Nucleus accumbens (tissue), 56 donors: ENCODE results near the gene STPG2.
"Not testable (repeated sequence)": the region's sequence is repeated elsewhere in the genome, so short reads cannot be mapped to it uniquely, and the experiment has no call there.

ENCODE experiments used
- DNase-seq, 56 donors: peaks; one replicate each; lab custom pipeline; 2025; lab: John Stamatoyannopoulos, UW

STPG2 gene

DNA sequence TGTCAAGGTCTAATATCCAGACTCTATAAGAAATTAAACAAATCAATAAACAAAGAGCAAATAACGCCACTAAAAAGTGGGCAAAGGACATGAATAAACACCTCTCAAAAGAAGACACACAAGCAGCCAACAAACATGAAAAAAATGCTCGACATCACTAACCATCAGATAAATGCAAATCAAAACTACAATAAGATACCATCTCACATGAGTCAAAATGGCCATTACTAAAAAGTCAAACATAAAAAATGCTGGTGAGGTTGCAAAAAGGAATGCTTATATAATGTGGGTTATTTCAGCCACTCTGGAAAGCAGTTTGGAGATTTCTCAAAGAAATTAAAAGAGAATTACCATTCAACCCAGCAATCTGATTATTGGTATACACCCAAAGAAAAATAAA lies 481.1 kb downstream of the STPG2 start:
- DNase-seq = no peak

DNA sequence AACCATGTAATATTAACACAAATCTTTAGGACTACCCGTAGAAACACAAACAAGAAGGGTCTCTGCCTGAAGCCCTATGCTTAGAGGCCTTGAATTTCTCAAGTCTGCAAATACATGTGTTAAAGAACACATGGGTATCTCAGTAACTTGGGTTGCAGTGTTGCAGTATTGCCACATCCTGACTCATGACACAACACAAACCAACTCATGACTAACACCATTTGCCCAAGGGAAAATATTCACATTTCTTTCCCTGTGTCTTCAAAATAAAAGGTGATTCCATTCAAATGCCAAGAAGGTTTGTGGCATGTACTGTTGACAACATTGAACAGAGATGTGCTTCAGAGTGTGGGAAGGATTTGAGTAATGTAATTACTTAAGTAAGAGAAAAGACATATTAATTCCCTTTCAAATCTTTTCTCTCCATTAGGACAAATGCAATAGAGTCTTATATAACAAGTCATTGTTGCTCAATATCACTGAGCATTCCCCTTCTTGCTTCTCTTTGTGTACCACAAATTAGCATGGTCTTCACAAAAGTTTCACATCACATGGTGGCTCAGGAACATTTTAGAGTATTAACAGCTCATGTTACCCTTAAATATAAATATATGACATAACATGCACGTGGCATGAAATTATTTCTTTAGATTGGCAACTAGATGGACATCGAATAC lies 487.1 kb downstream of the STPG2 start:
- DNase-seq = no peak

DNA sequence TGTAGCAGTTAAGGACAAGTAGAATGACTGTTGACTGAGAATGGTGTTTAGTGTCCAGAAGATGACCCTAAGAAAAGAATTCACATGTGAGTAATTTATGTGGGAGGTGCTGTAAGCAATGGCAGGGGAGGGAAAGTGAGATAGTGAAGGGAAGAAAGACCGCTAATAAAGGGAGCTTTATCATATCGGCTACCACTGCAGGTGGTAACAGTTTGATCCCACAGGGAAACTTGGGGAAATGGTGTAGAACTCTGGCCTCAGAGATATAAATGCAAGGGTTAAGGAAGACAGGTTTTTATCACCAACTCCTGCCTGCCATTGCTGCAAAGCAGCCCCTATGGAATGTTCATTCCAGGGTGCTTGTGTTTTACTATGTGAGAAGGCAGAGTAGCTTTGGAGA lies 489.6 kb downstream of the STPG2 start:
- no peak for DNase-seq

DNA sequence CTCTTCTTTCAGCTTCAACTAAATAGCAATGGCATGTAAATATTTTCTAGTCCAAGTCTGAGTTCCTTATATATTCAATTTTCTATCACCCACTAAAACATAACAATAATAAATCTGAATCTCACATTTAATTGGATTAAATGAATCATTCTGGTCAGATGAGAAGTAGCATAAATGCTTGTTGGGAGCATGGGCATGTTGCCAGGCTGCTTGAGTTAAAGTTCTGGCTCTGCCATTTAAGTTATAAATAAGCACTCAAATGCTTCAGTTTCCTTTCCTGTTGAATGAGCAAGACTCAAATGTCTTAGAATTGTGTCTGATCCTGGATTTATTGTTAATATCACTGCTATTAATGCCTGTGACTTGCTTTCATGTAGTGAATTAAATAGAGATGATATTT lies 496.3 kb downstream of the STPG2 start:
- DNase-seq = no peak

DNA sequence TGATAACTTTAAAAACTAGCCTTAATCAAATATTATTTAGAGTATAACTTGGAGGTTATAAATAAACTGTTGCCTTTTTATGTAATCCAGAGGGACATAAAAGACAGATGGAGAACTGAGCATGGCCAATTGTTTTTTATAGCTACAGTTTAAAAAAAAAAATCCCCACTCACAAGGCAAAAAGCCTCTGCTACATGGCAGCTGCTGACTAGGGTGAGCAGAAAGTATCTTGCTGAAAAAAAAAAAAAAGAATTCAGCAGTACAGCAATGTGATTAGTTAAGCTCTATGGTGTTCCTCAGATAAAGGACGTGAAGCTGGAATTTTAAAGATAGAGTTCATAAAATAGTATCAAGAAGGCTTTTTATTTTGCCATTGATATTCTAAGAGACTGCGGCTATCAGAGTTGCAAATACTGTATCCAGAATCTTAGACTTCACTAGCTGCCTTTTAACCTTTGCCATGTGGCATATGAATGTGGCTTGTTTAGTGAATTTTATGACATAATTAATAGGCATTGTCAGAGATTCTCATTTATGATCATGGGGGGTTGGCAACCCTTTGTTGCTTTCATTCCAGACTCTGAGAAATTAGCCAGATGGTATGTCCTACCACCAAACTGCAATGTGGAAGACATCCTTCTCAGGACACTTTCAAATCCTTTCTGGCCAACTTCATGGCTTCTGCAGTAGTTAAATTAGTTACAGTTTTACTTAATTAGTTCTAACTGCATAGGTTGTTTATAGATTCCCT lies 498.0 kb downstream of the STPG2 start:
- DNase-seq = no peak

DNA sequence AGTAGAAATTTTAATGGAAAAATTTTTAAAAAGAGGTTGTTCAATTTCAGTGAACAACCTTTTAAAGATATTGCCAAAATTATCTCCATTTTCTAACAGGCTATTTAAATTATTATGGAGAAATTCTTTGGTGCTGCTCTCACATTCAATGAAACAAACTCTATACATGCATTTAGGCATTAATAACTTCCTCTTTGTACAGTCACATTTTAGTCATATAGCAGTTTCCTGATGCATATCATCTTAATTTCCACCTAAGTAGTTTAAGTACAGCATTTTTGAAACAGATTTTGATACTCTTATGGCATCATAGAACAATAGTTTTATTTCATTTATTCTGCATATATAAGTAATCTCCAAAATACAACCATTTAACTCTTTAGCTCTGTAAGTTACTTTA lies 500.1 kb downstream of the STPG2 start:
- no peak for DNase-seq

DNA sequence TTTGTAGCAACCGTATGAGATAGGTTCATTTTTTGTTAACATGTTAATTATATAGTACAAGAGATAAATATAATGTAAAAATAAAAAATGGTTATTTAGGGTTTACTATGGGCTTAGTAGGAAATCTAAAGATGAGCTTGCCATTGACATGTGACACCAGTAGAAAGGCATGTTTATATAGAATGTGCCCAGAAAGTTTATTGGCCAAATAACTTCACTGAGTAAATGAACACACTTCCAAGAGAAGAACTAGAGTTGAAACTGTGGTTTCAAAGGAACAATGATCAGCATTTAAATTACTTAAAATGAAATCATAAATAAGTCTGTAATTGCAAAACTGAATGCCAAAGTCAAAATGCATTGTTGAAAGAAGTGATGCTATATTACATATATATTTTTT lies 503.3 kb downstream of the STPG2 start:
- no peak for DNase-seq

DNA sequence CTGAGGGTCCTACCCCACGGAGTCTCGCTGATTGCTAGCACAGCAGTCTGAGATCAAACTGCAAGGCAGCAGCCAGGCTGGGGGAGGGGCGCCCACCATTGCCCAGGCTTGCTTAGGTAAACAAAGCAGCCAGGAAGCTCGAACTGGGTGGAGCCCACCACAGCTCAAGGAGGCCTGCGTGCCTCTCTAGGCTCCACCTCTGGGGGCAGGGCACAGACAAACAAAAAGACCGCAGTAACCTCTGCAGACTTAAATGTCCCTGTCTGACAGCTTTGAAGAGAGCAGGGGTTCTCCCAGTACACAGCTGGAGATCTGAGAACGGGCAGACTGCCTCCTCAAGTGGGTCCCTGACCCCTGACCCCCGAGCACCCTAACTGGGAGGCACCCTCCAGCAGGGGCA lies 509.4 kb downstream of the STPG2 start:
- DNase-seq = not testable (repeated sequence)

DNA sequence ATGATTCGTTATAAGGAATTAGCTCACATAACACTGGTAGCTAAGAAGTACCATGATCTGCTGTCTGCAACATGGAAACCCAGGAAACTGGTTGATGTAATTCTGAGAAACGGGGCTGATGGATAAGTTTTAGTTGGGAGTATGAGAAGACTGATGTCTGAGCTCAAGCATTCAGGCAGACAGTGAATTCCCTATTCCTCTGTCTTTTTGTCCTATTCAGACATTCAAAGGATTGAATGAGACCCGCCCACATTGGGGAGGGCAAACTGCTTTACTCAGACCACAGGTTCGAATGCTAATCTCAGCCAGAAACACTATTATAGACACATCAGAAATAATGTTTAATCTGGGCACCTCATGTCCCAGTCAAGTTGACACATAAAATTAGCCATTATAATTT lies 515.5 kb downstream of the STPG2 start:
- no peak for DNase-seq

DNA sequence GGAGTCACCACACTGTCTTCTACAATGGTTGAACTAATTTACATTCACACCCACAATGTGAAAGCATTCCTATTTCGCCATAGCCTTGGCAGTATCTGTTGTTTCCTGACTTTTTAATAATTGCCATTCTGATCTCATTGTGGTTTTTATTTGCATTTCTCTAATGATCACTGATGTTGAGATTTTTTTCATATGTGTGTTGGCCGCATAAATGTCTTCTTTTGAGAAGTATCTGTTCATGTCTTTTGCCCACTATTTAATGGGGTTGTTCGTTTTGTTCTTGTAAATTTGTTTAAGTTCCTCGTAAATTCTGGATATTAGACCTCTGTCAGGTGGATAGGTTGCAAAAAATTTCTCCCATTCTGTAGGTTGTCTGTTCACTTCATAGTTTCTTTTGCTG lies 519.1 kb downstream of the STPG2 start:
- DNase-seq = no peak

DNA sequence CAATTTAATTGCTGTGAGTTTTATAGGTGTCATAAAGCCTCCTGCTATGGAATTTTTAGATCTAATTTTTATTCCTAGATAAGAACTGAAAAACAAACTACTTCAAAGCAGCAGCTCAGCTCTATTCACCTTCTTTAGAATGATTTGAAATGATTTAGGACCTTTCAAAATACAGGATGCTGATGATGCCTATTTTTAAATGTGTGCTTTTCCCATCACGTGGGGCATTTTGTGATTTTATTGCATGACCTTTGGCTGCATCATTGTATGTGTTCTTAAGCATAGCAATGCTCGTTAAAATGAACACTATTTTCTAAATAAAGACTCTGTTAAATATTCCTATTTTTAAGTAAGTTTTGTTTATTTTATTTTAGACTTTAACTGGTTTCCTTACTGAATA lies 537.3 kb downstream of the STPG2 start:
- no peak for DNase-seq

DNA sequence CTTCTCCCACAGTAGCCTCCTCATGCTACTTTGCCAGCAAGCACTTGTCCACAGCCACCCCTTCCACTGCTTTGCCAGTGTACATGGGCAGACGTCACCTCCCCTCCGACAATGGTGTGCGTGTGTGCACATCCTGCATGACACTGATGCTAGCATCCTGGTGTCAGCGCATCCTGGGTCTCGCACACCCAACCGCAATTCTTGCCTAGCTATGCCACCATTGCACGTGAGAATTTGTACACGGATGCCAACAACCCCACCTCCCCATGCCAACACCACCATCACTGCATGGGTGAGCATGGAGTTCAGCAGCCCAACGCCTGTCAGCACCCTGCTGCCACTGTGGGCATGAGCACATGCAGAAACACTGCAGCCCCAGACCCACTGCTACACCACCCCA lies 550.0 kb downstream of the STPG2 start:
- peak in 1 of 56 donors; percentile 0 for DNase-seq

DNA sequence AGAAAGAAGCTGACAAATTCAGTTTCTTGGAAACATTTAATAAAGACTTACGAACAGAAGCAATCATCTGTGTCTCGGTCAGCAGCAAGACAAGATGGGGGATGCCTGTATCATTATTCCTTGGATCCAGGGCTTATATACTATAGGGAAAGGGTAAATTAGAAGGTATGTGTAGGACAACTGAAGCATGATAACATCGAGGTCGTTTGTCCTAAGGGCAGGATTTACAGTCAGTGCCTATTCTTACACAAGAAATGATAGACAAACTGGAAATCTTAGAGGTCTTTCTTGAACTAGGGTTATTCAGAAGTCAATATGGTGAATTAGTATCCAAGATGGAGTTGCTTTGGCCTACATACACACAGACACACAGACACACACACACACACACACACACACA lies 553.0 kb downstream of the STPG2 start:
- no peak for DNase-seq

DNA sequence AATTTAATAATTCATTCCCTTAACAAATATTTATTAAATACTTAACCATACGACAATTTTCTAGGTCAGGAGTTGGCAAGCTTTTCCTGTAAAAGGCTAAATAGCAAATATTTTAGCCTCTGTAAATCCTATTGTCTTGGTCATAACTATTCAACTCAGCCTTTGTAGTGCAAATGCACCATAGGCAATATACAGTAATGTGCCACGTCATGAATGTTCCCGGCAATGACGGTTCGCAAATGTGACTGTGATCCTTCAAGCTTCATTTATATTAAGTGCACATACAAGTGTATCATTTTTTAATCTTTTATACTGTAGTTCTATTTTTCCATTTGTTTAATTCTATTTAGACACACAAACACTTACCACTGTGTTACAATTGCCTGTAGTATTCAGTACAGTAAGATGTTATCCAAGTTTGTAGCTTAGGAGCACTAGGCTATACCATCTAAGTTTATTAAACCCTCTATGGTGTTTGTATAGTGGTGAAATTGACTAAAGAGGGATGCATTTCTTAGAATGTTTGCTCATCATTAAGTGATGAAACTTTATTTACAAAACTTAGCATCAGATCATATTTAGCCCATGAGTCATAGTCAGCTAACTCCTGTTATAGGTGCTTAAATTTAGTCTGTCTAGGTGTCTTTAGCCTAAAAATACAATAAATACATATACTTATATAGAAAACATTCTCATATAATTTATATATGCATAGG lies 553.6 kb downstream of the STPG2 start:
- DNase-seq = no peak

DNA sequence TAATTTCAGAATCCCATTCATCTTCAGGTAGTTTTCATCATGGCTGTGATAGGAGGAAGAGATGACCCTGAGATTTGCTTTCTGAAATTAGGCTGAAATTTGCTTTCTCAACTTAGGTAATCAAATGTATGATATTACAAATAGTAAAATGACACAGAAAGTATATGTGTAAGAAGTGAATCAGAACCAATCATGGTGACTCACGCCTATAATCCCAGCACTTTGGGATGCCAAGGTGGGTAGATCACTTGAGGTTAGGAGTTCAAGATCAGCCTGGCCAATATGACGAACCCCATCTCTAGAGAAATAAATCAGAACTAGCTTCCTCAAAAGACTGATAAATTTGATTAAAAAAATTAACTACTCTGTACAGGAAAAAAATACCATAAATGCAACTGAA lies 555.4 kb downstream of the STPG2 start:
- no peak for DNase-seq

DNA sequence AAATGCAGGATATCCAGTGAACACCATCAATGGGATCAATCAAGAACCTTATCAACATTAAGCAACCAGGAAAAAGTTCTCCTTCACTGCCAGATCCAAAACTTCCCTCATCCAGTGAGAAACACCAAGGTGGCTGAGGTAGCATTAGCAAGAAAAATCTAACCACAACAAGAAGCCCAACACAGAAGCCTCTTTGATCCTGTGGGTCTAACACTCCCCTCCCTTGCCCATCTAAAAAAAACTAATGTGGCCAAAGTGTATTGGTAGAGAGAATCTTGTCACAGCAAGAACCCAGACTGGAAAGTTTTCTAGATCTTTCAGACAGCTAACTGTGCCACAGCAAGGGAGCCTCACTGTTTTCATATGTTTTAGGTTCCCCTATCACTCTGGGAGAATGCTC lies 558.0 kb downstream of the STPG2 start:
- no peak for DNase-seq

DNA sequence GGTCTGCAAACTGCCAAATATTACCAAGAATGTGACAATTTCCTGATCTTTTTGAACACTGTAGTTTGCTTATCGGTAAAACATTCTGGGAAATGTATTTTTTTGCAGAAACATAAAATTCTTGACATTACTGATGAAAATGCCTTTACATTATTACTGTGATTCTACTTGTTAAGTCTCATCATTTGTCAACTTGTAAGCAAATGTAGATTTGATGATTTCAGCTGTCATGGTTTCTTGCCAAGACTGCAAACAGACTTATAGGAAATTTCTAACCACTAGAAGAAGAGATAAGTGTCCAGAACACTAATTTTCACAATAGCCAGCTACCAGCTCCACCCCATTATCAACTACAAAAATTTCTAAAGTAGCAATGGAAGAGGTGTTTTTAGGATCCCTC lies 560.4 kb downstream of the STPG2 start:
- DNase-seq = no peak

DNA sequence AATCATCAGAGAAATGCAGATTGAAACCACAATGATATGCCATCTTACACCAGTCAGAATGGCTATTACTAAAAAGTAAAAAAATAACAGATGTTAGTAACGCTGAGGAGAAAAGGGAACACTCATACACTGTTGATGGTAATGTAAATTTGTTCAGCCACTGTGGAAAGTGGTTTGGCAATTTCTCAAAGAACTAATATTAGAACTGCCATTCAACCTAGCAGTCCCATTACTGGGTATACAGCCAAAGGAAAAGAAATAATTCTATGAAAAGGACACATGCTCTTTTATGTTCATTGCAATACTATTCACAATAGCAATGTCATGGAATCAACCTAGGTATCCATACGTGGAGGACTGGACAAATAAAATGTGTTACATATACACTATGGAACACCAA lies 566.3 kb downstream of the STPG2 start:
- no peak for DNase-seq

DNA sequence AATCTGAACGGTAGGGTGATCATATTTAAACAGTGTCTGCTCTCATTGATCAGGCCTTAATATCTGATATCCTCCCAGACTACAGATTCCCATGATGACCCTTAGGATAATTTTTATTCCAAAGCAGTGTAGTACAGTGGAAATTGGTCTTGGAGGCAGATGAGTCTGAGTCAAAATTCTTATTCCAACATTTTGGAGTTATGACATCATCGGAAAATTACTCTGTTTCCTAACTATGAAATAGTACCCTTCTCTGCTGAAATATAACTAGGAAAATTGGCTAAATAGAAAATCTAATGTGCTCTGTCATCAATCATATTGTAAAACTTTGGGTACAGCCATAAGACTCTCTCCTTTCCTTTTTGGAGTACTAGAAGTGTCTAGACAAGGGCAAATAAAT lies 583.3 kb downstream of the STPG2 start:
- DNase-seq = no peak

DNA sequence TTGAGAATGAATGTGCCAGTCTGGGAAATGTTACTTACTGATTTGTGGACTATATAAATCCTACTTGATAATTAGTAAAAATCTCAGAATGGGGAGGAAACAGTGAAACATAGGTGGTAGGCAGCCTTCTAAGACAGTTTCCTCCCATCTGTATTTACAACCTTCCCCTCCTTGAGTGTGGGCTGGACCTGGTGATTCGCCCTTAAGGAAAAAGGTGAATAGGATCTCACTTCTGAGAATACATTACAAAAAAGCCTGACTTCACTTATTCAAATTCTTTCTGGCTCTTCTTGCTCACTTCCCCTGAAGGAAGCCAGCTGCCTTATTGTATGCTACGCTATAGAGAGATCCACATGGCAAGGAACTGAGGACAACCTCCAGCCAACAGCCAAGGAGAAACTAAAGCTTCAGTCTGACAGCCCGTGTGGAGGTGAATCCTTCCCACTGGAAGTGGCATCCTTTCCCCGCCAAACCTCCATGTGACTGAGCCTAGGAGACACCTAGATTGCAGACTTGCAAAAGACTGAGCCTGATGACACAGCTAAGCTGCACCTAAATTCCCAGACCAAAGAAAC lies 585.0 kb downstream of the STPG2 start:
- no peak for DNase-seq

DNA sequence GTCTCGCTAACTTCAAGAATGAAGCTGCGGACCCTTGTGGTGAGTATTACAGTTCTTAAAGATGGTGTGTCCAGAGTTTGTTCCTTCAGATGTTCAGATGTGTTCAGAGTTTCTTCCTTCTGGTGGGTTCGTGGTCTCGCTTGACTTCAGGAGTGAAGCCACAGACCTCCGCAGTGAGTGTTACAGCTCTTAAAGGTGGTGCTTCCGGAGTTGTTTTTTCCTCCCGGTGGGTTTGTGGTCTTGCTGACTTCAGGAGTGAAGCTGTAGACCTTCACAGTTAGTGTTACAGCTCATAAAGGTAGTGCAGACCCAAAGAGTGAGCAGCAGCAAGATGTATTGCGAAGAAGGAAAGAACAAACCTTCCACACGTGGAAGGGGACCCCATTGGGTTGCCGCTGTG lies 592.6 kb downstream of the STPG2 start:
- DNase-seq = not testable (repeated sequence)
